ENCODE measurements around the gene HSPH1. TPM values are rescaled to one million over a fixed set of nuclear protein-coding genes. Genes with fewer than 3 reads are reported as not detected.

The HSPH1 gene
- total and polyA plus RNA-seq, 12 donors = 19.8 to 122 (median 48.2) TPM

GRCh38 chr13:31166591-31166990, 4.9 kb upstream of the HSPH1 start:
- TF ChIP-seq POLR2A (IDR thresholded peaks at IDR 0.05) (no peak), CTCF (IDR thresholded peaks at IDR 0.05) (no peak)
- DNase-seq = no peak
- no peaks in the 10 kb centered on the region for H3K9me3 ChIP-seq (replicated peaks in 1 of 3)
- no peak overlapping the region for H3K27ac ChIP-seq
- no peak overlapping the region for H3K4me3 ChIP-seq
- no peaks in the 10 kb centered on the region for H3K27me3 ChIP-seq
- intact Hi-C loops (cut with DNase I) = no loop called here
- peaks cover 0 to 5% of the 10 kb centered on the region in 2 donors for H3K4me1 ChIP-seq (replicated peaks in 1 of 2)
- WGBS, 4 donors = 67 to 79% (median 78%) methylated on average over 3 of the region's 3 CpGs
- no peaks in the 10 kb centered on the region for H3K36me3 ChIP-seq (replicated peaks in 1 of 2)

GRCh38 chr13:31162151-31163008, 676 bp upstream of the HSPH1 start:
- Histone ChIP-seq H3K27me3 (no peaks in the 10 kb centered on the region), H3K4me1 (replicated peaks in 1 of 2) (peaks cover 16 to 30% of the 10 kb centered on the region in 2 donors), H3K4me3 (peak overlapping the region; percentile 56 to 99 (median 84)), H3K27ac (peak overlapping the region; percentile 40 to 100 (median 88)), H3K9me3 (replicated peaks in 1 of 3) (no peaks in the 10 kb centered on the region), H3K36me3 (replicated peaks in 1 of 2) (peaks cover 0 to 6% of the 10 kb centered on the region in 2 donors)
- WGBS, 4 donors = 0% methylated on average over 27 to 34 of the region's 34 CpGs
- intact Hi-C loops (cut with DNase I) = loop anchor here in 1 of 2 donors (5.0 kb wide), 1 partner anchor 40 kb away; no protein-coding TSS in a partner anchor
- DNase-seq = peak; percentile 96 to 99 (median 99)
- TF ChIP-seq CTCF (IDR thresholded peaks at IDR 0.05) (no peak), POLR2A (IDR thresholded peaks at IDR 0.05) (peak in 1 of 2 donors; percentile 57)

GRCh38 chr13:31160857-31161556, 697 bp downstream of the HSPH1 start:
- peaks cover 0 to 6% of the 10 kb centered on the region in 2 donors for H3K36me3 ChIP-seq (replicated peaks in 1 of 2)
- no peaks in the 10 kb centered on the region for H3K27me3 ChIP-seq
- peak overlapping the region in 4 of 5 donors; percentile 86 to 100 (median 88) for H3K27ac ChIP-seq
- H3K4me3 ChIP-seq = peak overlapping the region; percentile 53 to 99 (median 84)
- TF ChIP-seq CTCF (IDR thresholded peaks at IDR 0.05) (no peak), POLR2A (IDR thresholded peaks at IDR 0.05) (peak in 1 of 2 donors; percentile 58)
- intact Hi-C loops (cut with DNase I) = loop anchor here in 1 of 2 donors (5.0 kb wide), 1 partner anchor 41 kb away; no protein-coding TSS in a partner anchor
- no peaks in the 10 kb centered on the region for H3K9me3 ChIP-seq (replicated peaks in 1 of 3)
- peak; percentile 65 to 83 (median 74) for DNase-seq
- peaks cover 16 to 30% of the 10 kb centered on the region in 2 donors for H3K4me1 ChIP-seq (replicated peaks in 1 of 2)
- WGBS, 4 donors = 1% methylated on average over 18 to 51 of the region's 51 CpGs

- WGBS, 4 donors = 64 to 72% (median 69%) methylated on average over 4 of the region's 4 CpGs
- H3K27ac ChIP-seq = peak overlapping the region in 1 of 5 donors; percentile 100
- DNase-seq = no peak
These were observed 2.4 kb downstream of the HSPH1 start for GRCh38 chr13:31159306-31159705.

More at GRCh38 chr13:31159306-31159705, 2.4 kb downstream of the HSPH1 start:
- H3K27me3 ChIP-seq = no peaks in the 10 kb centered on the region
- H3K4me3 ChIP-seq = no peak overlapping the region
- H3K9me3 ChIP-seq (replicated peaks in 1 of 3) = no peaks in the 10 kb centered on the region
- peaks cover 0 to 14% of the 10 kb centered on the region in 2 donors for H3K36me3 ChIP-seq (replicated peaks in 1 of 2)
- intact Hi-C loops (cut with DNase I) = no loop called here
- TF ChIP-seq POLR2A (IDR thresholded peaks at IDR 0.05) = no peak
- TF ChIP-seq CTCF (IDR thresholded peaks at IDR 0.05) = no peak
- peaks cover 16 to 30% of the 10 kb centered on the region in 2 donors for H3K4me1 ChIP-seq (replicated peaks in 1 of 2)

All from adrenal gland (tissue), 12 donors.